Endothelial cell of umbilical vein (primary cell): Measurements from ENCODE around the gene MRPL58. TPM values are rescaled to one million over a fixed set of nuclear protein-coding genes. Genes with fewer than 3 reads are reported as not detected.
A peak's percentile ranks its signal among the peaks of the same experiment; 100 is the strongest.

Experiments
- BruUV-seq: library from RNA; stranded (reverse); fragments of 400-500 nt; replicated peaks from 2 replicates; lab custom pipeline; 2021; lab: Mats Ljungman, UMichigan
- CTCF ChIA-PET: fragments of 300-600, 350-600 bp; sonication (Branson Sonifier 250); formaldehyde crosslinking; loops from one replicate; lab custom pipeline; 2021; ENCODE audit warnings: antibody characterized with exemption, inconsistent platforms; lab: Charles Lee
- POLR2A ChIA-PET: fragments of 300-600, 350-600 bp; sonication (Branson Sonifier 250); formaldehyde crosslinking; loops from one replicate; lab custom pipeline; 2021; ENCODE audit warnings: antibody characterized with exemption, inconsistent platforms; lab: Charles Lee
- DNase-seq: peaks from one replicate; pipeline ENCODE4 v3.0.0-alpha.2; 2011; ENCODE audit warnings: low read depth, low spot score
- FAIRE-seq: peaks from 2 replicates; lab custom pipeline; 2011; peaks lifted over from hg19 to GRCh38; lab: Jason Lieb, UNC
- H2AFZ ChIP-seq: 2 replicates; pipeline ENCODE4 v1.6.0; 2012; ENCODE audit warnings: low read depth, low read length, control low read depth, inconsistent platforms
- H3K27ac ChIP-seq: 2 replicates; pipeline ENCODE4 v1.5.1; 2011; ENCODE audit warnings: low read depth, mild to moderate bottlenecking, control low read depth, low read length, moderate library complexity; ENCODE audit not compliant: insufficient read depth
- H3K27me3 ChIP-seq, 2 experiments: 2 replicates each; pipeline versions ENCODE4 v1.6.0 to v1.6.1; 2011; ENCODE audit warnings: low read length in 2 of 2, mixed read lengths in 1 of 2; ENCODE audit not compliant: control insufficient read depth in 2 of 2, insufficient read depth in 2 of 2
- H3K36me3 ChIP-seq, 2 experiments: 2 replicates in 1 of 2; 3 replicates in 1 of 2; pipeline ENCODE4 v1.5.1; 2011; ENCODE audit warnings: low read length in 2 of 2, mild to moderate bottlenecking in 1 of 2, moderate library complexity in 1 of 2; ENCODE audit not compliant: control insufficient read depth in 2 of 2, insufficient read depth in 2 of 2; ENCODE audit errors: extremely low read depth in 1 of 2
- H3K4me1 ChIP-seq: 3 replicates; pipeline ENCODE4 v1.5.1; 2011; ENCODE audit warnings: mild to moderate bottlenecking, low read length; ENCODE audit not compliant: control insufficient read depth, insufficient read depth; ENCODE audit errors: extremely low read depth
- H3K4me2 ChIP-seq: 2 replicates; pipeline ENCODE4 v1.6.1; 2011; ENCODE audit warnings: low read length, control low read depth, mixed read lengths; ENCODE audit not compliant: insufficient read depth
- H3K4me3 ChIP-seq, 3 experiments: fragments of 200-600 bp in 1 of 3; sonication (generic), shearing (Covaris generic) in 1 of 3; replicated peaks in 1 of 3; 2 replicates each; pipeline ENCODE4 v1.5.1; 2011 to 2016; ENCODE audit warnings: control low read depth in 3 of 3, low read length in 3 of 3, mild to moderate bottlenecking in 2 of 3, inconsistent platforms in 1 of 3, low read depth in 1 of 3, moderate library complexity in 1 of 3; ENCODE audit not compliant: insufficient read depth in 1 of 3
- H3K79me2 ChIP-seq: 2 replicates; pipeline ENCODE4 v1.6.0; 2012; ENCODE audit warnings: low read length, inconsistent platforms; ENCODE audit not compliant: control insufficient read depth, insufficient read depth
- H3K9ac ChIP-seq: replicated peaks from 2 replicates; pipeline ENCODE3; 2011; ENCODE audit warnings: low read length, control low read depth; ENCODE audit not compliant: insufficient read depth; ENCODE audit errors: extremely low read depth
- H3K9me1 ChIP-seq: replicated peaks from 3 replicates; pipeline ENCODE4 v1.6.0; 2011; ENCODE audit warnings: mild to moderate bottlenecking, low read length; ENCODE audit not compliant: control insufficient read depth, insufficient read depth; ENCODE audit errors: extremely low read depth
- H3K9me3 ChIP-seq: replicated peaks from 2 replicates; pipeline ENCODE4 v1.5.1; 2012; ENCODE audit warnings: low read length, inconsistent platforms; ENCODE audit not compliant: control insufficient read depth, insufficient read depth
- H4K20me1 ChIP-seq: replicated peaks from 2 replicates; pipeline ENCODE3; 2011; ENCODE audit warnings: mild to moderate bottlenecking, low read length; ENCODE audit not compliant: control insufficient read depth, insufficient read depth; ENCODE audit errors: extremely low read depth
- EZH2 ChIP-seq: IDR thresholded peaks from 2 replicates; pipeline ENCODE4 v1.6.1; 2012; ENCODE audit warnings: borderline replicate concordance, low read depth, mild to moderate bottlenecking, moderate library complexity, low read length, inconsistent platforms; ENCODE audit not compliant: severe bottlenecking
- GATA2 ChIP-seq: IDR thresholded peaks from 2 replicates; pipeline ENCODE4 v1.7.0; 2011; ENCODE audit warnings: low read depth, mild to moderate bottlenecking, moderate library complexity, mixed read lengths, low read length; ENCODE audit not compliant: insufficient read length, insufficient read depth
- POLR2A ChIP-seq: IDR thresholded peaks from 2 replicates; pipeline ENCODE4 v1.6.1; 2012; ENCODE audit warnings: low read depth, mild to moderate bottlenecking, control low read depth, low read length
- dilution Hi-C: fragments of 300-500 bp; cut with MboI; formaldehyde crosslinking; loops from one replicate; pipeline ENCODE4 v1.15.0; 2019; ENCODE audit warnings: low sequenced_read_pairs; ENCODE audit not compliant: extremely low pct_ligation_motif_present
- intact Hi-C: fragments of 100-400 bp; cut with micrococcal nuclease; formaldehyde crosslinking; loops from one replicate; pipeline ENCODE4 v1.10.0; 2022
- polyA plus RNA-seq, 4 experiments: library from polyadenylated mRNA; depleted of rRNA in 3 of 4; stranded (reverse) in 3 of 4; unstranded in 1 of 4; fragments of >200 nt; gene quantifications; 2 replicates each; pipeline versions ENCODE4 v1.2.1 to v1.2.3, GENCODE V29; 2011 to 2012; ENCODE audit warnings: missing spikeins in 1 of 4
- total RNA-seq: library from RNA; stranded (reverse); gene quantifications from 2 replicates; pipeline ENCODE4 v1.2.3, GENCODE V29; 2021
- TF ChIP-seq, protein P1 (sequence below), 2 donors: IDR thresholded peaks; 1 replicate in 1 of 2; 2 replicates in 1 of 2; pipeline ENCODE4 v1.5.1; 2011; ENCODE audit warnings: low read length in 2 of 2, mild to moderate bottlenecking in 2 of 2, moderate library complexity in 2 of 2, control low read depth in 1 of 2, inconsistent platforms in 1 of 2, low read depth in 1 of 2; ENCODE audit not compliant: insufficient read depth in 1 of 2; ENCODE audit errors: extremely low read depth in 1 of 2

MRPL58 gene
- total and polyA plus RNA-seq, 2 donors (not counting 3 experiments of a cell fraction or from before 2014, with no cell fraction given), result 38.0 to 43.7 TPM

DNA sequence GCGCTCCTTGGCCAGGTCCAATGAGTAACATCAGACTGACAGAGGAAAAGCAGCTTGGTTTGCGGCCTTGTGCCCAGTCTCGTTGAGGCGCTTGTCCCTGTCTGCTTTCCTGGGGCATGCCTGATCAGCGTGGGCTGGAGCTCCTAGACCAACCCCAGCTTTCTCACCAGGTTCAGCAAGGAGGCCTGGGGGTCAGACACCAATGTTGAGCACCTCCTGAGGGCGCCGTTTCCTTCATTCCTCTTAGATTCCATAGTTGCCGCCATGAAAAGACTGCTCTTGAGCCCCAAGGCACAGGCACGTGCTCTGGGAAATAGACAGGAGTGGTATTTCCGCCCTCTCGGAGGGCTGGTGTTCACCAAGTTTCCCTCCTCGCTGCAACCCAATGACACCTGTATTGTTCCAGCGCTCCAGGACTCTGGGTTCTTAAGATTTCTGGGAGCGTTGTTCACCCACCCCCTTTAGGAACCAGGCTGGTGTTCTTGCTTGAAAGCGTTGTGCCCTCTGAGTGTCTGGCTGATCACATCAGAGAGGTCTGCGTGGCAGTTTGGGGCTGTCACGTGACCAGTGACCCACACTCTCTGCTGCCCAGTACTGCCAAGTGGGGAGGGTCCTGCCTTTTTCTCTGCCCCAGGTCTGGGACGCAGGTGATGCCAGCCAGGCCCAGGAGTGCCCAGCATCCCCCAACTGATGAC is 52.5 kb downstream of the MRPL58 start:
- H3K9me1 ChIP-seq, result no peaks in the 10 kb centered on the region
- POLR2A ChIA-PET, result no interaction called here
- TF ChIP-seq, protein P1, sequence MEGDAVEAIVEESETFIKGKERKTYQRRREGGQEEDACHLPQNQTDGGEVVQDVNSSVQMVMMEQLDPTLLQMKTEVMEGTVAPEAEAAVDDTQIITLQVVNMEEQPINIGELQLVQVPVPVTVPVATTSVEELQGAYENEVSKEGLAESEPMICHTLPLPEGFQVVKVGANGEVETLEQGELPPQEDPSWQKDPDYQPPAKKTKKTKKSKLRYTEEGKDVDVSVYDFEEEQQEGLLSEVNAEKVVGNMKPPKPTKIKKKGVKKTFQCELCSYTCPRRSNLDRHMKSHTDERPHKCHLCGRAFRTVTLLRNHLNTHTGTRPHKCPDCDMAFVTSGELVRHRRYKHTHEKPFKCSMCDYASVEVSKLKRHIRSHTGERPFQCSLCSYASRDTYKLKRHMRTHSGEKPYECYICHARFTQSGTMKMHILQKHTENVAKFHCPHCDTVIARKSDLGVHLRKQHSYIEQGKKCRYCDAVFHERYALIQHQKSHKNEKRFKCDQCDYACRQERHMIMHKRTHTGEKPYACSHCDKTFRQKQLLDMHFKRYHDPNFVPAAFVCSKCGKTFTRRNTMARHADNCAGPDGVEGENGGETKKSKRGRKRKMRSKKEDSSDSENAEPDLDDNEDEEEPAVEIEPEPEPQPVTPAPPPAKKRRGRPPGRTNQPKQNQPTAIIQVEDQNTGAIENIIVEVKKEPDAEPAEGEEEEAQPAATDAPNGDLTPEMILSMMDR (IDR thresholded peaks at IDR 0.05; ENCODE audit: extremely low read depth in 1 of 2, insufficient read depth in 1 of 2, low read depth in 1 of 2, low read length in 2 of 2), result no peak
- no peak for TF ChIP-seq GATA2
- no peak for TF ChIP-seq EZH2
- no peak for TF ChIP-seq POLR2A
- H4K20me1 ChIP-seq, result no peaks in the 10 kb centered on the region
- peaks cover 8 to 24% of the 10 kb centered on the region in 2 experiments for H3K36me3 ChIP-seq
- CTCF ChIA-PET, result interaction anchor here (1.1 to 6.1 kb wide), 3 partner anchors 41 to 49 kb away, joined by 3 to 80 read pairs (median 4); no protein-coding TSS in a partner anchor
- dilution Hi-C loops, result no loop called here
- DNase-seq, result no peak
- H3K4me1 ChIP-seq, result peaks cover 6% of the 10 kb centered on the region
- H3K79me2 ChIP-seq, result no peaks in the 10 kb centered on the region
- H3K27ac ChIP-seq, result peak overlapping the region; percentile 33
- no peak for FAIRE-seq
- intact Hi-C loops, result no loop called here
- H3K27me3 ChIP-seq, result no peaks in the 10 kb centered on the region
- H3K4me3 ChIP-seq, result no peak overlapping the region
- no peaks in the 10 kb centered on the region for H3K9me3 ChIP-seq
- H2AFZ ChIP-seq, result no peak overlapping the region
- no peak overlapping the region for H3K4me2 ChIP-seq
- H3K9ac ChIP-seq, result peak overlapping the region; percentile 12
- BruUV-seq, result no TSS peak
